Dermis blood vessel endothelial cell (primary cell): Measurements from ENCODE around the gene RASAL3. TPM values are rescaled to one million over a fixed set of nuclear protein-coding genes. Genes with fewer than 3 reads are reported as not detected.

Experiments
- DNase-seq: peaks from one replicate; pipeline ENCODE4 v3.0.0; 2010
- total RNA-seq: library from RNA; depleted of rRNA; stranded (reverse); fragments of >200 nt; gene quantifications from 2 replicates; pipeline ENCODE4 v1.2.3, GENCODE V29; 2014

The RASAL3 gene
- total RNA-seq, 1 donor from 2014 or later, result 24.0 TPM

DNA sequence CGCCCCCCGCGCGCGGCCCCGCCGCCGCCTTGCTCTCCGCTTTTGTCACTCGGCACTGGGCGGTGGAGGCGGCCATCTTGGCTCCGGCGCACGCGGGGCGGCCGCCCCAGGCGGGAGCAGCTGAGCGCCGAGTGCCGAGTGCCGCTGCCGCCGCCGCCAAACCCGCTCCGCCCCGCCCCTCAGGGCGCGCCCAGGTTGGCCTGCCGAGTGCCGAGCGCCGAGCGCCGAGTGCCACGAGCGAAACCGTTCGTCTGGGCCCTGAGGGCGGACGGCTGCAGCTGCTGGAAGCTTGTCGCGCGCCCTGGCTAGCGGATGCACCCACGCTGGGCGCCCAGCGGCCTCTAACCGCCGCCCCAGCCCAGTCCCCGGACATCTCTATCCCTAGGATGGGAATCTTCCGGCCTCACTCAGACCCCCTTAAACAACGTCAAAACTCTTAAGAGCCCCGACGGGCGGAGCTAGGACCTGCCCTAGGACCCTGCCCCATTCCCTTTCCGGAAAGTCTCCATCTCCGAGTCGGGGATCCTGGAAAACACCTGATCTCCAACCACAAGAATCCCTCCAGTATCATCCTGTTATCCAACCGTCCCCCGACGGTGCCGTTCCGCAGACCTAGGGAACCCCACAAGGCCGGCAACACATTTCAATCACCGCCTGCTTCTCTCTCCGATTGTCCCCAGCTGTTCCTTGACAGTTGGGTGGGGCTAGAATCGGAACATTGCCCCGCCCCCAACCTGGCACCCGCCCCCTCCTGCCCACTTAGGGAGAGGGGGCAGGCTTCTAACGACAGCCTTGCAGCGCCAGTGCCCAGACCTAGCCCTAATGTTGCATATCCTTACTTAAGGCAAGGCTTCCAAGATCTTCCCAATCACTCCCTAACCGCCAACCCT, 31.5 kb downstream of the RASAL3 start:
- DNase-seq, result peak; percentile 94

DNA sequence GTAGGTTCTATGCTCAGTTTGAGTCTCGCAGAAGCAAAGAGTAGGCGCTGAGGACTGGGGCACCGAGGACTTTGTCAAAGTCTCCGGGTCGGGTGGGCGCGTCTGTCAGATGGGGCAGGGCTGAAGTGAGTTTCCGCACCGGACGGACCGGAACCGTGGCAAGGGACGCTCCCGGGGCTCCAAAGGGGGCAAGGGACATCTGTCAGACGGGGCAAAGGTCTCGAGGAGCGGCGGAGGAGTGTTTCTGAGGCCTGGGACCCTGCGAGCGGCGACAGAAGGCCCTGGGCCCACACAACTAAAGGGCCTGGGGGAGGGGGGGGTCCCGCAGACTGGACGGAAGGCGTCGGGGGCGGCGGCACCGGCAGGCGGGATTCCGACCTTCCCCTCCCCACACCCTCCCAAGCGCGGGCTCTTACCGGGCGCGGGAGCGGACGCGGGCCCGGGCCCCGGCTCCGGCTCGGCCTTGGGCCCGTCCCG, 32.3 kb downstream of the RASAL3 start:
- peak; percentile 26 for DNase-seq

DNA sequence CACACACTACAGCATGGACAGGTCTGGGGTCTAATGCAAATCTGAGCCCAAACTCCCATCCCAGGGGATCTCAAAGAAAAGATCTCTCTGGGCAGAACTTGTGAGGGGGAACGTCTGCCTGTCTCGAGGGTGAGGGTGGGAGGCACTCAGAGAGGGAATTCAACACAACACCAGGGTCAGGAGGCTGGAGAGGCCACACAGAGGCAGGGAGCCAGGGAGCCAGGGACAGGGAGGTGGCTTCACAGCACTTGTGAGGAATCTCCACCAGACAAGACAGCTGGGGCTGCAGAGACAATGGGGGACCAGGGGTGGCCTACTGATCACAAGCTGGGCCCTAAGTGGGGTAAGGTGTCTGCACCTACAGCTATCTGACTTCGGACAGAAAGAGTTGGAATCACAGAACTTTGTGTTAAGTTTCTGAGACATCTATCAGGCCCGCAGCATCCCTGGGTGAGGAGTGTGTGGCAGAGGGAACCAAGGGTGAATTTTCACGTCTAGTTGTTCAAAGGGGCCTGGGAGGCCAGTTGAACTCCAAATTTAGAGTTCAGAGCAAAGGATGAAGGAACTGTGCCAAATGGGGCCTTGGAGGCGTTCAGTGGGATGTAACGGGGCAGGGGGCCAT, 32.8 kb downstream of the RASAL3 start:
- no peak for DNase-seq

DNA sequence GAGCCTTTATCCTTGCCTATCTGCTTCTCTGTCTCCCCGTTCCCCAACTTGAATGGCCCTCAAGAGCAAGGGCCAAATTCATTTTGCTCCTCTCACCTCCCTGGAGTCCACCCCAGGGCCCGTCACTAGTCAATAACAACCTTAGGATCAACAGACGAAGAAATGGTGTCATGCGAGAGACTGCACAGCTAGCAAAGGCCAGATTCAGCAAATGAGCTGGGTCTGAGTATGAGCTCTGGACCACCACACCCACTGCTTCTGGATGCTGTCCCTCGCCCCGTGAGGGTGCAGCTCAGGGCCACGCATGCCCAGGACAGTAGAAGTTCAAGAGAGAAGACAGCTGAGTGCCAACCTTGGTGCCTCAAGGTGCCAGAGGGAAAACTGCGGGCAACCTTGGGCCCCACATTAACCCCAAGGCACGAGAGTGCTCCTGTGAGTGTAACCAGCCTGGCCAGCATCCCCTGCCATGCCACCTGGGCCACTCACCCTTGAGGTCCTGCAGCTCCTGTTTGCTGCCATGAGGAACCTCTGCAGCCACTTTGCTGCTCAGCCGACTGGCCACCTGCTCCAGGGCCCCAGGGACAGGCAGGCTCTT, 33.7 kb downstream of the RASAL3 start:
- DNase-seq, result no peak

DNA sequence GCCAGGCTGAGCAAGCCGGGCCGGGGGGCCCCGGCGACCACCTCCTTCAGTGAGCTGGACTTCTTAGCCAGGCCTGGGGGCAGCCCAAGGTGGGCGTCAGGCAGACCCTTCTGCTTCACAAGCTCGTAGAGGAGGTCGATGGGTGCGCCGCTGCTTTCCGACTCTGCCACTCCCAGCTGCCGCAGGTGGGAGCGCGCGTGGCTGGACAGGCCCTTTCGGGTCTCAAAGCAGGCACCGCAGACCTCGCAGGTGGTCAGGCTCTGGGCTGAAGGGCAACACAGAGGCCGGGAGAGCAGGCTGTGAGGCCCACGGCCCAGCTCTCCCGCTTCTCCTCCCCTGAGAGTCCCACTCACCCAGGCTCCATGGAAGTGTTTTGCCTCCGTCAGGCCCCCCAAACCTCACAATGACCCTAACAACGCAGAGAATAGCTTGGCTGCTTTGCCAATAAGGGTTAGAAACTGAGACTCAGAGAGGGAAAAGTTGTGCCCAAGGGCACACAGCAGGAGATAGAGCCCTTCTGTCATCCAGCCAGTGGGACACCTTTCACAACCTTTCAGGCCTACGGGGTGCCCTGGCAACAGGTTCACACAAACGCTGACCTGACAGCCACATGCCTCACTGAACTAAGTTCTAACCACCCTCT, 34.4 kb downstream of the RASAL3 start:
- no peak for DNase-seq

DNA sequence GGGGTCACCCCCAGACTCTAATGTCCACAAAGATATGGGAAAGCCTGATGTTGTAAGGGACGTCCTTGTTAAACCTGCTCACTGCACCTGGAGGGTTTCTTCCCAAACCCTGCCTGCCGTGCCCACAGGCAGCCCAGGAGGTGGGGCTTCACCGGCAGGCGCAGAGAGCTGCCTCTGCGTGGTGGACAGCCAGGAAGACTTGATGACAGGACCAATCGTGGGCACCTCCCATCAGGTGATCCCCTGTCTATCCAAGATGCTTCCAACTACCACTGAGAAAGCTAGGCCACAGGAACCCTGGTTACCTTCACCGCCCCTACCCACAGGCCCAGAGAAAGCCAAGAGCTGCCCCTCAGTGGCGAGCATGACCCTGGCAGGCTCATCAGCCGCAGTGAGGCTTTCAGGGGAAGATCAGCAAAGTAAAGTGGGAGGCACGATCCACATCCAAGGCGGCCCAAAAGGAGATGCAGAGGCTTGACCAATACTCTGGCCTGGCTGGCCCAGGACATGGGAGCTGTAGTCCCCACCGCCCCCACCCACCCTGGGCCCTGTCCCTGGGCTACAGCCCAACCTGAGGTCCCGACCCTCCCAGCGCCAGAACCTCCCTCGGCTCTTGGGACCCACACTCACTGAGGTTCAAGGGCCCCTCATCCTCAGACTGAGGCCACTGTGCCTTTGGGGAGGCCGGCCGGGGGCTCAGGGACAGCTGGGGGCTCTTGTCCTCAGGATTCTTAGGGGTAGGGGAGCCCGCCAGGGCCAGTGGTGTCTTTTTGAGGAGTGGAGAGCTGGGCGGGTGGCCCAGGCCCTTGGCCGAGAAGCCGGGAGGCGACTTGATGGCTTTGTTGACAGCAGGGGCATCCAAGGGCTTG, 35.2 kb downstream of the RASAL3 start:
- DNase-seq, result no peak

DNA sequence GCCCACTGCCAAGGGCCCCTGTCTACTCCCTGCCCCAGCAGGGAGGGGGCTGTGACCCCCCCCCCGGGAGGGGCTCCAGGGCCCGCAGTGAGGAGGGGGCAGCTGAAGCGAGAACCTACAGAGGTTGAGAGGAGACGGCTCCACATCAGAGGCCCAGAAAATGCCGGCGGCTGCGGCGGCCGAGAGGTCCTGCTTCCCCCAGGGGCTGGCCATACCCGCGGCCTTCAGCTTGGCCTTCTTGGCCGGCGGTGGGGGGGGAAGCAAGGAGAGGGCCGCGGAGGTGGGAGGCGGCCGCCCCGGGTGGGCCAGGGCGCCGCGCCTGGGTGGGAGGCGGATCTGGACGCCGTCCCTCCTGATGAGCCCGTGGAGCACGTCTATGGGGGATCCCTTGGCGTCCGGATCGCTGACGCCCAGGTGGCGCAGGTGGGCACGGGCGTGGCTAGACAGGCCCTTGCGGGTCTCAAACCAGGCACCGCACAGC, 36.3 kb downstream of the RASAL3 start:
- DNase-seq, result no peak

DNA sequence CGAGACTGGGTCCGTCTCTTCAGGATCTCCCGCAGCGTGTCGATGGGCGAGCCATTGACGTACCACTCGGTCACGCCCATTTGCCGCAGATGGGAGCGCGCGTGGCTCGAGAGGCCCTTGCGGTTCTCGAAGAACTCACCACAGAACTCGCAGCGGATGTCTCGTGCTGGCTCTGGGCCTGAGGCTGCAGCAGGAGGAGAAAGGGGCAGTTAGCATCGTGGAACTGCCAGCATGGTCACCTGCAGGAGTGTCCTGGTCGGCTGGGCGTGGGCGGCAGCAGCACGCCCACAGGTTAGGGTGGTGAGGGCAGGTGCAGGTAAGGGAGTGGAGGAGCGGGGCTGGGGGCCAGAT, 37.0 kb downstream of the RASAL3 start:
- no peak for DNase-seq

DNA sequence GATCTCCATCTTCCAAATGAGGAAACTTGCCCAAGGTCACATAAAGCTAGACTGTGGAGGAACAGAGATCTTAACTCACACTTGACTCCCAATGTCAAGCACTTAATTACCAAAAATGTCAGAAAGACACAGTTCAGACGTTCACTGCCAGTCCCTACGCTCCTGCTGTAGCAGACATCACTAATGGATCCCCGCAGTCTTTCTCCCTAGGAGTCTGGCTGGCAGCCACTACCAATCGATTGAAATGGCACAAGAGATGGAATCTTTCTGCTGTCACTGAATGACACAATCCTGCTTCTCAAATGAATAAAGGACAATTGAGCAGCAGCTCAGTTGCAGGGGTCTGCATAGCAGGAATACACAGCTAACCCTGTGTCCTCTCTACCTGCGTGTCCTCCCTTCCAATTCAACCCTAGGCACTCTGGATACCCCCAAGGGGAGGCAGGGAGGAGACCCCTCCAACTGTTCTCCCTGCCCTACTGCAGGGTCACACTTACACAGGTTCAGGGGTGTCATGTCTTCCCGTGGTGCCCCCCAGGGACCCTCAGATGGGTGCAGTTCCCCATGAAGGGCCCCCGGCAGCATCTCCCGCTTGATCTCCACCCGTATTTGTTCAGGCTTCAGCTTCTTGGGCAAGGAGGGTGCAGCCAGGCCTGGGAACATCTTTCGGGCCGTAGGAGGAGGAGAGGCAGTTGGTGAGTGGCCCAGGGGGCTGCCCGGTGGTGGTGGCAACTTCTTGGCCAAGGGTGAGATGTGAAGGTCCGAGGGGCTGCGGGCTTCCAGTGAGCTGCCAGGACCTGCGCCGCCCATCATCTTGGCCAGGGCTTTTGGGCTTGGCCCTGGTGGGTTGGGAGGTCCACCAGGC, 37.6 kb downstream of the RASAL3 start:
- peak; percentile 18 for DNase-seq

DNA sequence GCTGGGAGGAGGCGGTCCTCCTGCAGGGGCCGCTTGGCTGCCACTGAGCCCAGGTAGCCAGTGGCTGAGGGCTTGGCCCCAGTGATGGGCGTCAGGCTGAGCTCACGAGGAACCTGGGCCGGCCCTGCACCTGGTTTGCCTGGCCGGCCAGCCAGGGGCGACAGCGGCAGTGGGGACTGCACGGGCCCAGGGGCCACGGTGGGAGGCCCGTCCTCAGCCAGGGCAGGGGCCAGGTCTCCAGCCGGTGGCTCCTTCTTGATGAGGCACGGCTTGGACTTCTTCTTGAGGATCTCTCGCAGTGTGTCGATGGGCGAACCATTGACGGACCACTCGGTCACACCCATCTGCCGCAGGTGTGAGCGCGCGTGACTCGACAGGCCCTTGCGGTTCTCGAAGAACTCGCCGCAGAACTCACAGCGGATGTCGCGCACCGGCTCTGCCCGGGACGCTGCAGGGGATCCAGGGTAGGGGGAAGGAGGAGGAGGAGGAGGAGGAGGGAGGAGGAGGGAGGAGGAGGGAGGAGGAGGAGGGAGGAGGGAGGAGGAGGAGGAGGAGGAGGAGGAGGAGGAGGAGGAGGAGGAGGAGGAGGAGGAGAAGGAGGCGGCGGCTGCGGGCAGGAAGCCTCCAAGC, 38.9 kb downstream of the RASAL3 start:
- DNase-seq, result no peak

DNA sequence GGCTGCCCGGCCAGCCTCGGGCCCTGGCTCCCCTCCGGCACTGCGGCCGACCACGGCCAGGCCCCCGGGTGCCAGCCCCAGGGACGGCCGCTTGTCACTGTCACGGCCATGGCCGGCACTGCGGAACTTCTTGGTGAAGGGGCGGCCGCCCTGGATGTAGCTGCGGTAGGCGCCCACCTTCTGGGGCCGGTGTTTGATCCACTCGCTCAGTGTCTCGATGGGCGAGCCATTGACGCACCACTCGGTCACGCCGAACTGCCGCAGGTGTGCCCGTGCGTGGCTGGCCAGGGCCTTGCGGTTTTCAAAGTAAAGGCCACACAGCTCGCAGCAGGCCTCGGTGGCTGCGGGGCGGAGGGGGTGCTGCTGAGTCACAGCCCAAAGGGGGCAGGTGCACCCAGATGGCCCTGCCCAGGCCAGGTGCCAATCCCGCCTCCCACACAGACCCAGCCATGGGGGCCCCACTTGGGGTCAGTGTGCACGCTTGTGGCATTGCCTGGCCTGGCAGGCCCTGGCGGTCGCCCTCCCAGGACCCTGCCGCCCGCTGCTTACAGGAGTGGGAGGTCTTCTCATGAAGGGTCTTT, 39.6 kb downstream of the RASAL3 start:
- DNase-seq, result no peak

DNA sequence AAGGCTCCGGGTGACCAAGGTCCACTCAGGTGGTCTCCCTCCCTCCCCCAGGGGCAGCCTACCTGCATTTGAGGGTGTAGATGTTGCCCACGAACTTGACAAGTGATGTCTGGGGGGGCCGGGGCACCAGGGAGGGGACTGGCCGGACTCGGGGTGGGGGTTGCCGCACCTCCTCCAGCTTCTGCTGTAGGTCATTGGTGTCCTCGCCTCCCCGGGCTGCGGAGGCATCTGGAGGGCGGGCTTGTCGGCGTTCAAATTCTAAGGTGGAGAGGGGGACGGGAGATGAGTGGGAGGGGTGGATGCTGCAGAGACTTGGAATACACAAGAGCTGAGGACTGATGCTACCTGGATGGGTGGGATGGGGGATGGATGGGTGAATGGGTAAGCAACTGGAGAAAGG, 40.2 kb downstream of the RASAL3 start:
- no peak for DNase-seq

DNA sequence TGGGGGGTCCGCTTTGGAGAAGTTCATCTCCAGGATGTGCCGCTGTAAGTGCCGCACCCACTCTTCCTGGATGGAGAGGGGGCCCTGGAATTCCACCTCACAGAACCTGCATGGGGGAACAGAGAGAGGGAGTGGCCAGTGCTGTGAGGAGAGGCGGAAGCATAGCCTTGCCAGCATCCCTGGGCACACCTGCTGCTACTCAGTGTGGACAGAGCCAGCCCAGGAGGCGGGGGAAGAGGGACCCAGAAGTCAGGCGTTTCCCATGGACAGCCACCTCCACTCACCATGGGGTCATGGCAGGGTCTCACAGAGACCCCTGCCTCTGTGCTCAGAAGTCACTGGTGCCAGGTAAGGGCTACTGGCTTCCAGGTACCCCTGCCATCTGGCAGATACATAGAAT, 41.2 kb downstream of the RASAL3 start:
- DNase-seq, result no peak

DNA sequence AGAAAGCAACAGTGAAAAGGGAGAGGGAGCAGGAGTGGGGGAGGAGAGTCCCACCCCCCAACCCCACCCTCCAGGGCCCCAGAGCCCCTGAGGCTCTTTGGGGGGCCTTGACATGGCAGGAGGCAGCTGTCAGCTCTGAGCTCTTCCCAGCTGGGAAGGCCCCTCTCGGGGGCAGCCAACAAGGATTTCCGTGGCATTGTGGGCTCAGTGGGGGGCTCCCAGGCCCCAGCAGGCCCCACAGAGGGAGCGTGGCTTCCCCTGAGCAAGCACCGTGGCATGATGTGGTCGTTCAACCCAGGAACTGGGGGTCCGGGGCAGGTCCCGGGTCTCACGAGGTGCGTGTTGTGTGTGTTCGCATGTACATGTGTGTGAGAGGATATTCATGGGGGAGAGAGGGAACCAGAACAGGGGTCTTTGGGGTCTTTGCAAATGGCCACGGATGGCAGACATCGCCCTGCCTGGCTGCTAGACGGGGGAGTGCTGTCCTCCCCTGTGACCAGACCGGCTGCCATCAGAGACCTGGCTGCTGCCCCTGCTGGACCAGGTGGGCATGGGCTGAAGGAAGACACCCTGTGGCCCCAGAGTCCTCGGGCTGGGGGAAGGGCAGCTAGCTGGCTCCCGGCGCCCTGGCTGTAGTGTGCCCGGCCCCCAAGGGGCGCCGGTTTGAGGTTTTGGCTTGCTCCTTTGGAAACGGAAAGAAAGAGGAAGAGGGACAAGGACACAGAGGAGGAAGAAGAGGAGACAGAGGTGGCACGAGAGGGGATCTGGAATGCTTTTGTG, 41.9 kb downstream of the RASAL3 start:
- DNase-seq, result no peak

DNA sequence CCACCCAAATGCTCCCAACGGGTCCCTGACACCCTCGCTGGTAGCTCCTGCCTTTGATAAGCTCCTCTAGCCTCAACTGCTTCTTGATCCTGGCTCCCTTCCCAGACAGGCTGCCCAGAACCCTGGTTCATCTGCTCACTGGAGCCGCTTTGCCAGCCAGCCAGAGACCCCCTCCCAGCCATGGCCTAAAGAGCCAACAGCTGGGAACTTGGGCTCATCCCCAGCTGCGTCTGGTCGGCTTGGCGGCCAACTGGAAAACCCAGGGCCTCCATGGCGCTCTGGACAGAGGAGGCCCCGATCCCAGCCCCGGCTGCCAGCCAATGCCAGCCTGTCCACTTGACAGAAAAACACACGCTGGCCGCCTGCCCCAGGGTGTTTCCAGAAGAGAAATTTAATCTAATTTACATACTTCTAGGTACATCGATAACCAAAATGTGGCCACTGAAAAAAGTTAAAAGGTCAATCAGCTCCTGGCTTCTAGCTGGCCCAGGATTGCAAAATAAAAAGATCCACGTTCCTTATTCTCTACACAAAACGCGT, 42.6 kb downstream of the RASAL3 start:
- no peak for DNase-seq

DNA sequence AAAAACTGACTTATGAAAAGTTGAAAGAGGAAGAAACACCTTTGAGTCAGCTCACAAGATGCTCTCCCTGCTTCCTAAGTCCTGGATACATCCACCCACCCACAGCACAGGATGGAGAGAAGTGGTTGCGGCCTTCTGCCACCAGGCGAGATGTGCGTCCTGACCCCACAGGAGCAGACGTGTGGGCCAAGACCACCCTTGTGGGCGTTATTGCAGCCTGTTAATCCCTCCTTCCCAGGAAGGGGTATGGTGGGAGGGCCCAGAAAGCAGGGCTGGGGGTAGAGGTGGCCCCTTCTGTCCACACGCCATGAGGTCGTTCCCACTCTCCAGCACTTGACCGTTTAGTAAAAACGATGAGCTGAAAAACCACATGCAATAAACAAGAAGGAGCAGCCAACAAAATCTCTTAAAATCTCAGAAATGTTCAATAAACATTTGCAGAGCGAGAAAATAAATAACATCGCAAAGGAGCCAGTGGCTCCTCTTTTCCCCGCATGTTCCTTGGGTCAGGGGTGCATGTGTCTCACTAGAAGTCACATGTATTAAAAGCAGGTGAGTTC, 43.1 kb downstream of the RASAL3 start:
- no peak for DNase-seq

DNA sequence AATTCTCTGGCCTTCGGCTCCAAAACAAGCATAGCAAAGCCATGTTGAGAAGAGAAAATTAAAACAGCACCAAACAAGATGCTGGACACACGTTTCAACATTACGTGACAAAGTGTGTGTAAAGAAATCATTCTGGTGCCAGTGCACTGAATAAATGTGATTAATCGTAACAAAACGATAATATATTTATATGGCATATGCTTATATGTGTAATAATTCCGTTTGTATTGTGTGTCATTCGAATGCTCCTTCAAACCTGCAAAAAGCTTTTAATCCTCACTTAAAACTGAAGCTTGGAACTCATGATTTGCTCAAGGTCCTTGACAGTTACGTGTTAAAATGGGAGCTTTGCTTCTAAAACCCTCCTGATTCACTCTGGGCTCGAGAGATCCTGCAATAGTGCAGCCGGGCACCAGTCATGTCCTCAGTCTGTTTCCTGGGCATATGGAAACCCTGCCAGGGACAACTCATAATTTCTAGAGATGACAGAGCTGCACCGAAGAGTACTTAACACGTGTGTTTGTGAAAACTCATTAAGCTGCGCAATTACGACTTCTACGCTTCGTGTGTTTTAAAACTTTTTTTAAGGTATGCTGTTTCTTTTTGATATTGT, 44.8 kb downstream of the RASAL3 start:
- peak; percentile 32 for DNase-seq
